HG03175 (cell line): ENCODE measurements around the gene RPTOR.

Source experiments
- ATAC-seq: cut with Tn5 transposase; IDR thresholded peaks from one replicate; pipeline ENCODE4 v1.9.1; 2021; ENCODE audit warnings: mild to moderate bottlenecking, moderate library complexity; ENCODE audit not compliant: unreplicated experiment

The RPTOR gene

GRCh38 chr17:80585890-80586845, 41.5 kb downstream of the RPTOR start:
- no peak for ATAC-seq

DNA sequence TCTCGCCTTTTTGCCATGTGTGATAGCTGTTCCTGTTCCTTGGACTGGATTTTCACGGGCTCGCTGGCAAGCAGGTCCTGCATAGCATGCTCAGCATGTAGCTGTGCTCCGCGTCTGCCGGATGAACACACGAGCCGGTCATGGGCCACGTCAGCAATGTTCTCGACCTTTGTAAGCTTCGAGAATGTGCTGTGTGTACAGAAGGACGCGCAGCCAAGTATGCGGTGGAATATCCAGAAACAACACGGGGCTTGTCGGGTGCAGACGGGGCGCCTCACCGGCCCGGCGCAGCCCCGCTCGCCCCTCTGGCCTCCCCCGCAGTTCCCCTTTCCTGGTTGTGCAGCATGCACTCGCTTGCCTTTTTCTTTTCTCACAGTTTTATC, 42.2 kb downstream of the RPTOR start:
- ATAC-seq = no peak

GRCh38 chr17:80588702-80589383, 44.2 kb downstream of the RPTOR start:
- ATAC-seq = no peak

DNA sequence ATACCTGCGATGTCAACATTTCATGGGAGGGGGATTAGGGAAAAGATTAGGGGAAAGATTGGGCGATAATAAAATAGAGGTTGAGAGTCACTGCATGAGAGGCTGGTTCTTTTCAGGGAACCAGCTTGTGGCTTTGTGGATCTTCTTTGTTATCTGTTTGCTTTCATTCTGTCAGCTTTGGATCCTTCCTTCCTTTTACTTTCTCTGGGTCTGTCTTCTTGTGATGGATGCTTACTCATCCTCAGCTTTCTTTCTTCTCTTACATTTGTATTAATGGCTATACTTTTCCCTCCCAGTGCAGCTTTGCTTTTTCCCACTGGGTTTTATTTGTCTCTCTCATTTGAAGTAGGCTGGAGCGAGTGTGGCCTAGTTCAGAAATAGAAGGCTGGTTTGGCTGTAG, 47.1 kb downstream of the RPTOR start:
- ATAC-seq = no peak

GRCh38 chr17:80592243-80592642, 47.6 kb downstream of the RPTOR start:
- ATAC-seq = no peak

- ATAC-seq = no peak
Observed at GRCh38 chr17:80593181-80593580, 48.5 kb downstream of the RPTOR start.

GRCh38 chr17:80594431-80595269, 50.0 kb downstream of the RPTOR start:
- no peak for ATAC-seq

- ATAC-seq = no peak
Observed at GRCh38 chr17:80596760-80597608, 52.3 kb downstream of the RPTOR start.

DNA sequence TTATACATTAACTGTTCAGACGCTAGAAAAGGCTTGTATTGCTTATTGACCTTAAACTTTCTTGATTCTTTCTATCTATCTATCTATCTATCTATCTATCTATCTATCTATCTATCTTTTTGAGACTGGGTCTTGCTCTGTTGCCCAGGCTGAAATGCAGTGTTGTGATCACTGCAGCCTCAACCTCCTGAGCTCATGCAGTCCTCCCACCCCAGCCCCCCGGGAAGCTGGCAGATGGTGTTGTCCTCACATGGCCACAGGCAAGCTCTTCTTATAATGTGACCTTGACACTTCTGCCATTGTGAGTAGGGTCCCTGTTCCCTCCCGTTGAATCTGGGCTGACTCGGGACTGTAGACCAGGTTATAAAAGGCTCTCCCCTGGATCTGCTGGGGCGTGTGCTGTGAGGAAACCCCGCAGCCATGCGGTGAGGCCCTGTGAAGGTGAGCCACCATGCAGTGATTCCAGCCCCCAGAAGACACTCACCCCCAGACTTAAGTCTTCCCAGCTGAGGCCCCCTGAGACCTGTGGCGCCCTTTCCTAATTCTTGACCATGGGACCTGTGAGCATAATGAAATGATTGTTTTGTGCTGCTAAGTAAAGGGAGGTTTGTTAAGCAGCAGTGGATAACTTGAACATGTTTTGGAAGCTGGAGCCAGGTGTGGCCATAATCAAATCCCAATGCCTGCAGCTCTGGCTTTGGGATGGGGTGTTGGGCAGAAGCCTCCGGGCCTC, 54.3 kb downstream of the RPTOR start:
- no peak for ATAC-seq

DNA sequence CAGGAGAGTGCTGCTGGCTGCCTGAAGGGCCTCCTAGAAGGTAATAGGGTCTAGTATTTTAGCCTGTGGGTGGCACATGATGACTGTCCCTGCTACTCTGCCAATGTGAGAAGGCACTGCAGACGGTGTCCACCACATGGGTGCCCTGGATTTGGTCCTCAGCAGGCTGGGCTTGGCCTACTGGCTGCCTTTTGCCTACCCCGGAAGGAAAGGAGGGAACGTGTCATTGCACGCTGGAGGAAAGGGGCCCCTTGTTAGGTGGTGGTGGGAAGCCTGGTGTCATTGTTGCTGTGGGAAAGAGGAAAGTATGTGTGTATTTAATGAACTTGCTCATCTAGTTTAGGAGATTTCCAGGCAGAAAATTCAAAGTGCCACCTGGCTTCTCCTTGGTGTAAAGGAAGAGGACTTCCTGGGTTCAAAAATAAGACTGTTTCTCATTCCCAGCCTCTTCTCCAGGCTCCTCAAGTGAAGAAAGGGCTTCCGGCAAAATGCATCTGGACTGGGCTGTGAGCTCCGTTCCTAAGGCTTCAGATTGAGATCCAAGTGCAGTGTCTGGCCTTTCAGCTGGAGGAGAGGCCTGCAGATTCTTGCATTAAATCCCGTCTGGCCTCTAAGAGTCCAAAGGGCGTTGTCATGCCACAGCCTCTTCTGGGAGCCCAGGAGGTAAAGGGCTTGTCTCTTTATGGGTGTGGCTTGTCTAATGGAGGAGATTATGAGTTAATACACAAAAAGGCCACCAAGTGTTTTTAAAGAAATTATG, 55.1 kb downstream of the RPTOR start:
- no peak for ATAC-seq

- ATAC-seq = no peak
Observed at GRCh38 chr17:80601146-80601545, 56.5 kb downstream of the RPTOR start.

DNA sequence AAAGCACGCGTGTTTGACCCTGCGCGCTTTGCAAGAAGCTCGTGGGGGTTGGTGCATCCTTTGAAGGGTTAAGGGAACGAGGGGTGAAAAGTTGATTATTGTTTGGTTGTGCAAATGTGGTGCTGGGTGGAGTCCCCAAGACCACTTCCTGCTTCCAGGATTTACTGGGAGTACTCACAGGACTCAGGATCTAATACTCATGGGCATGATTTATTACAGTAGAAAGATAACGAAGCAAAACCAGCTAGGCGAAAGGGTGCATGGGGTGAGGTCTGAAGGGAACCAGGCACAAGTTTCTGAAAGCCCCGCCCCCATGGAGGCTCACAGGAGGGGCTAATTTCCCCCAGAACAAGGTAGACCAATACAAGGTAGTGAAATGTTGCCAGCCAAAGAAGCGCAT, 58.8 kb downstream of the RPTOR start:
- ATAC-seq = no peak

DNA sequence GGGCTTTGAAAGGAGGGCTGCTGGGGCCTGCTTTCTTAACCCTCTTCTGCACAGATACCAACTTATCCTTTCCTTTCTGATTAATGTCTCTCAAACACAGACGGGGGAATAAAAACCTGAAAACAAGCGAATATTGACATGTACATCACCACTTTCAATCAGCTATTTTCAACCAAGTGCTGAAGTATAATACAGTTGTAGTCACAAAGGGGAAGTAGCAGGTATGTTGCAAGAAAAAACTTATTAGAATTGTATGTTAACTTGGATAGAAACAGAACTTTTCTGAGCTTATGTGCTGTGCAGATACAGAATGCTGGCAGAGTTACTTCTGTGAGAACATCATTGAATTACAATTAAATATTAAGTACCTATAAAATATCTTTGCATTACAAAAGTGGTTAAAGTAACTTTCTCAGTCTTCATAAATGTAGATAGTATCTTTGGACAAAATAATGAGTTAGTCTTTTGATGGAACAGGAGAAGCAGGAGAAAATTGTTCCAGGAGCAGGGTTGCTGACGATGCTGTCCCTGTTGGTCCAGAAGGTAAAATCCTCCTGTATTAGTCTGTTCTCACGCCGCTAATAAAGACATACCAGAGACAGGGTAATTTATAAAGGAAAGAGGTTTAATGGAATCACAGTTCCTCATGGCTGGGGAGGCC, 59.5 kb downstream of the RPTOR start:
- no peak for ATAC-seq

DNA sequence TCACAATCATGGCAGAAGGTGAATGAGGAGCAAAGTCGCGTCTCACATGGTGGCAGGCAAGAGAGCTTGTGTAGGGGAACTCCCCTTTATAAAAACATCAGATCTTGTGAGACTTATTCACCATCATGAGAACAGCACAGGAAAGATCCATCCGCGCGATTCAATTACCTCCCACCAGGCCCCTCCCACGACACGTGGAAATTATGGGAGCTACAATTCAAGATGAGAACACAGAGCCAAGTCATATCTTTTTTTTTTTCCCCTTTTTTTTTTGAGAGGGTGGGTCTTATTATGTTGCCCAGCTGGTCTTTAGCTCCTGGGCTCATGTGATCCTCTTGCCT, 60.0 kb downstream of the RPTOR start:
- no peak for ATAC-seq

GRCh38 chr17:80605326-80606066, 60.9 kb downstream of the RPTOR start:
- peak; percentile 78 for ATAC-seq

DNA sequence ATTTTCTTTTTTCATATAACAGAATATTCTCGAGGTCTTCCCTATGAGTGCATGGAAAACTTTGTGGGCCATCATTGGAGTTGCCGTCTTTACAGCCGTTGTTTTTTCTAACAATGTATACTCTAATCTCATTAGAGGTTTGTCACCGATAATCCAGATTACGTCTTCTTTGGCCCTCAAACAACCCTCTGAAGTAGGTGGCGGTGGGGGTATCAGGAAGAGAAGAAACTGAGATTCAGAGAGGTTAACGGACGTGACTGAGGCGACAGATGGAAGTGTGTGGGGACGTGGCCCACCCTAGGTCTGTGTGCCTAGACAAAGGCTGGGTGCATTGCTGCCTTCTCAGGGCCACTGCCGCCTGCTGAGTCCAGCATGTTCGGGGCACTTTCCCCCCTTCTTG, 63.7 kb downstream of the RPTOR start:
- no peak for ATAC-seq

- ATAC-seq = no peak
Observed at GRCh38 chr17:80609757-80610156, 65.1 kb downstream of the RPTOR start.

- ATAC-seq = no peak
Observed at GRCh38 chr17:80611816-80612215, 67.2 kb downstream of the RPTOR start.
